Loucy (cell line): ENCODE results near the gene RBM6.
"Not testable (repeated sequence)": the region's sequence is repeated elsewhere in the genome, so short reads cannot be mapped to it uniquely, and the experiment has no call there.

Experiments
- CTCF ChIP-seq: fragments of 200-600 bp; sonication (generic); conservative IDR thresholded peaks from 2 replicates; pipeline ENCODE4 v1.5.1; 2014; ENCODE audit warnings: mild to moderate bottlenecking, antibody characterized with exemption, low read length
- EZH2phosphoT487 ChIP-seq: fragments of 200-600 bp; IDR thresholded peaks from 2 replicates; pipeline ENCODE4 v1.6.1; 2018; ENCODE audit warnings: antibody characterized with exemption, mild to moderate bottlenecking, moderate library complexity, borderline replicate concordance

DNA sequence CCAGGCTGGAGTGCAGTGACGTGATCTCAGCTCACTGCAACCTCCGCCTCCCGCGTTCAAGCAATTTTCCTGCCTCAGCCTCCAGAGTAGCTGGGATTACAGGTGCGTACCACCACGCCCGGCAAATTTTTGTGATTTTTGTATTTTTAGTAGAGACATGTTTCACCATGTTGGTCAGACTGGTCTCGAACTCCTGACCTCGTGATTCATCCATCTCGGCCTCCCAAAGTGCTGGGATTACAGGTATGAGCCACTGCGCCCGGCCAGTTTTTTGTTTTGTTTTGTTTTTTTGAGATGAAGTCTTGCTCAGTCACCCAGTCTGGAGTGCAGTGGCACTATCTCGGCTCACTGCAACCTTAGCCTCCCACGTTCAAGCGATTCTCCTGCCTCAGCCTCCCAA lies 7.7 kb upstream of the RBM6 start:
- not testable (repeated sequence) for TF ChIP-seq CTCF, EZH2phosphoT487
